Astrocyte (in vitro differentiated cells and primary cell): ENCODE data around the gene CMIP.

ENCODE experiments used
- EZH2 ChIP-seq: IDR thresholded peaks from 2 replicates; pipeline ENCODE4 v1.6.1; 2012; ENCODE audit warnings: mild to moderate bottlenecking, low read length, inconsistent platforms; ENCODE audit not compliant: insufficient read depth
- TF ChIP-seq, protein P1 (sequence below): IDR thresholded peaks from 2 replicates; pipeline ENCODE4 v1.5.1; 2011; ENCODE audit warnings: low read depth, mild to moderate bottlenecking, inconsistent platforms, low read length, moderate library complexity; ENCODE audit not compliant: insufficient read depth

DNA sequence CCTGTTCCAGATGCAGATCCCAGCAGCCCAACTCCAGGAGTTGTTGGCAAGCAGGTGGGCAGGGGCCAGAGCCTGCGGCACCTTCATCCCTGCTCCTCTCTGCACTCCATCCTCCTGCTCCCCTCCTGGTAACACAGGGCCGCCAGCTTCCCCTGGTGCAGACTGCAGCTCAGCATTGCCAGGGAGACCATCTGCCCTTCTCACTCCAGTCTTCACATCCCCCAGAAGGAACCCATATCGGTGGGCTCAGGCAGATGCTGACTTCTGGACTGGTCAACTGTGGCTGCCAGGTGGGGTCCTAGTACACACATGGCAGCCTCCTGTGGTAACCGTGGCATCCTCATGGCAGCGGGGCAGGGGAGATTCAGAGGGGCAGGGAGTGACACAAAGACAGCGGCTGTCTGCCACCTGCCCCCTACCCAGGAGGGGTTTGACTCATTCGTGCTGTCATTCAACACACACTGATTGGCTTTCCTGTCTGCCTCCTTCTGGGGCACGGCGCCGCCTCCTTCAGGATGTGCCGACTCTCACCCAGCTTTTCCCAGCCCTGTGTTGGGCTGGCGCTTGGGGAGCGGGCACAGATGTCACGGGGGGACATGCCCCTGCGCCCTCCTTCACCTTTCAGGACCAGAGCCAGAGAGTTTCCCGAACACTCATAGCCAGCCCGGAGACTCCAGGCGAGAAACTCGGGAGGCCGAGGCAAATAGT lies 120.9 kb downstream of the CMIP start:
- TF ChIP-seq, protein P1, sequence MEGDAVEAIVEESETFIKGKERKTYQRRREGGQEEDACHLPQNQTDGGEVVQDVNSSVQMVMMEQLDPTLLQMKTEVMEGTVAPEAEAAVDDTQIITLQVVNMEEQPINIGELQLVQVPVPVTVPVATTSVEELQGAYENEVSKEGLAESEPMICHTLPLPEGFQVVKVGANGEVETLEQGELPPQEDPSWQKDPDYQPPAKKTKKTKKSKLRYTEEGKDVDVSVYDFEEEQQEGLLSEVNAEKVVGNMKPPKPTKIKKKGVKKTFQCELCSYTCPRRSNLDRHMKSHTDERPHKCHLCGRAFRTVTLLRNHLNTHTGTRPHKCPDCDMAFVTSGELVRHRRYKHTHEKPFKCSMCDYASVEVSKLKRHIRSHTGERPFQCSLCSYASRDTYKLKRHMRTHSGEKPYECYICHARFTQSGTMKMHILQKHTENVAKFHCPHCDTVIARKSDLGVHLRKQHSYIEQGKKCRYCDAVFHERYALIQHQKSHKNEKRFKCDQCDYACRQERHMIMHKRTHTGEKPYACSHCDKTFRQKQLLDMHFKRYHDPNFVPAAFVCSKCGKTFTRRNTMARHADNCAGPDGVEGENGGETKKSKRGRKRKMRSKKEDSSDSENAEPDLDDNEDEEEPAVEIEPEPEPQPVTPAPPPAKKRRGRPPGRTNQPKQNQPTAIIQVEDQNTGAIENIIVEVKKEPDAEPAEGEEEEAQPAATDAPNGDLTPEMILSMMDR, result no peak
- no peak for TF ChIP-seq EZH2
